ENCODE measurements around the gene CPSF7. TPM values are rescaled to one million over a fixed set of nuclear protein-coding genes. Genes with fewer than 3 reads are reported as not detected.

Gene CPSF7
- total RNA-seq, 3 donors from 2014 or later, result 40.6 to 62.5 (median 46.2) TPM

DNA sequence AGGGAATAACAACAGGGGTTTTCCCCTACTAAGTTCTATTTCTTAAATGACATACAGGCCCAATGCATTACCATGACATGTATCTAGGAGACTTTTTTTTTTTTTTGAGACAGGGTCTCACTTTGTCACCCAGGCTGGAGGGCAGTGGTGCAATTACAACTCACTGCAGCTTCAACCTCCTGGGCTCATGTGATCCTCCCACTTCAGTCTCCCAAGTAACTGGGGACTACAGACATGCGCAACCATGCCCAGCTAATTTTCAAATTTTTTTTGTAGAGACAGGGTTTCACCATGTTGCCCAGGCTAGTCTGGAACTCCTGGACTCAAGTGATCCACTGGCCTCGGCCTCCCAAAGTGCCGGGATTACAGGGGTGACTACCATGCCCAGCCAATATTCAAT lies 7.5 kb downstream of the CPSF7 start:
- H3K4me3 ChIP-seq, result no peak overlapping the region
- H3K36me3 ChIP-seq, result no peaks in the 10 kb centered on the region
- TF ChIP-seq POLR2AphosphoS5 (IDR thresholded peaks at IDR 0.05), result no peak
- no peak for TF ChIP-seq POLR2A (IDR thresholded peaks at IDR 0.05)
- TF ChIP-seq, protein P1, sequence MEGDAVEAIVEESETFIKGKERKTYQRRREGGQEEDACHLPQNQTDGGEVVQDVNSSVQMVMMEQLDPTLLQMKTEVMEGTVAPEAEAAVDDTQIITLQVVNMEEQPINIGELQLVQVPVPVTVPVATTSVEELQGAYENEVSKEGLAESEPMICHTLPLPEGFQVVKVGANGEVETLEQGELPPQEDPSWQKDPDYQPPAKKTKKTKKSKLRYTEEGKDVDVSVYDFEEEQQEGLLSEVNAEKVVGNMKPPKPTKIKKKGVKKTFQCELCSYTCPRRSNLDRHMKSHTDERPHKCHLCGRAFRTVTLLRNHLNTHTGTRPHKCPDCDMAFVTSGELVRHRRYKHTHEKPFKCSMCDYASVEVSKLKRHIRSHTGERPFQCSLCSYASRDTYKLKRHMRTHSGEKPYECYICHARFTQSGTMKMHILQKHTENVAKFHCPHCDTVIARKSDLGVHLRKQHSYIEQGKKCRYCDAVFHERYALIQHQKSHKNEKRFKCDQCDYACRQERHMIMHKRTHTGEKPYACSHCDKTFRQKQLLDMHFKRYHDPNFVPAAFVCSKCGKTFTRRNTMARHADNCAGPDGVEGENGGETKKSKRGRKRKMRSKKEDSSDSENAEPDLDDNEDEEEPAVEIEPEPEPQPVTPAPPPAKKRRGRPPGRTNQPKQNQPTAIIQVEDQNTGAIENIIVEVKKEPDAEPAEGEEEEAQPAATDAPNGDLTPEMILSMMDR (IDR thresholded peaks at IDR 0.05), result no peak
- H3K27me3 ChIP-seq, result no peaks in the 10 kb centered on the region
- intact Hi-C loops (cut with DNase I; ENCODE audit: low total_unique reads), result no loop called here
- no peak for DNase-seq (ENCODE audit: low spot score in 2 of 2)
- H3K4me1 ChIP-seq, result no peaks in the 10 kb centered on the region
- H3K27ac ChIP-seq, result no peak overlapping the region
- no peaks in the 10 kb centered on the region for H3K9me3 ChIP-seq

DNA sequence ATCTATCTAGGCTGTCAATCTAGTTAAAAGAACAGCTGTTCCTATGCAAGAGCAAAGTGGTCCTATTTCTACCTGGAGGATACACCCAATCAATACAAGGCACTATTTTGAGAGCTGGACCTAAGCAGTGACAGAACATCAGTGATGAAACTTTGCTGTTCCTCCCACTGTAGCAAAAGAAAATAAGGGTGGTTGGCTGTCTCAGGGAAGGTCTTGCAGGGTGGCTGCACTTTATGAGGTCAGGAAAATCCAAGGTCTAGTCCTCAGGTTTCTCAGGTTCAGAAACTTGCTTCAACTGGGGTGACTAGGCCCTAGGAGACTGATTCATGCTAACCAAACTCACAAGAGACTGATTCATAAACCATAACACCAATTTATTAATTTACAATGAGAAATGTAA lies 11.6 kb downstream of the CPSF7 start:
- H3K9me3 ChIP-seq, result no peaks in the 10 kb centered on the region

DNA sequence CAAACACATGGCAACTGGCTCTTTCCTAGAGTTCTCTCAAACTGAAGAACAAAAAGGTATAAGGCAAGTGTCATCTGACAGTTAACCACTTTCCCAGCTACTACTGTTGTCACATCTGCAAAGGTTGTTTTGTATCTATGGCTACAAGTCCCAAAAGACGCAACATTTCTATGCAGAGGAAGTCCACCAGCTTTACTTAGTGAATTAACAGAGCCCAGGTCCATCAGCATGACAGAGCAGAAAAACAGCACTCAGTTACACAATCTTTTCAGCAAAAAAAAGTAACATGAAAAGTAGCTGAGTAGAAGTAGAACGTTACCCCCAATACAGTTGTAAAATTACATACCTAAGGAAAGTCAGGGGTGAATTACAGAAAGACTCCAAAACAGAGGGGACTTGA lies 12.1 kb downstream of the CPSF7 start:
- H3K4me1 ChIP-seq, result no peaks in the 10 kb centered on the region
- H3K36me3 ChIP-seq, result peaks cover 11% of the 10 kb centered on the region
- TF ChIP-seq POLR2AphosphoS5 (IDR thresholded peaks at IDR 0.05) (no peak), POLR2A (IDR thresholded peaks at IDR 0.05) (no peak)
- TF ChIP-seq, protein P1 (IDR thresholded peaks at IDR 0.05), result no peak
- no peak for DNase-seq (ENCODE audit: low spot score in 2 of 2)
- H3K4me3 ChIP-seq, result no peak overlapping the region
- intact Hi-C loops (cut with DNase I; ENCODE audit: low total_unique reads), result no loop called here
- H3K27ac ChIP-seq, result no peak overlapping the region
- H3K27me3 ChIP-seq, result no peaks in the 10 kb centered on the region
- H3K9me3 ChIP-seq, result no peaks in the 10 kb centered on the region

More for the DNA sequence above, 11.6 kb downstream of the CPSF7 start:
- Histone ChIP-seq H3K4me3 (no peak overlapping the region), H3K36me3 (peaks cover 11% of the 10 kb centered on the region), H3K4me1 (no peaks in the 10 kb centered on the region), H3K27ac (no peak overlapping the region), H3K27me3 (no peaks in the 10 kb centered on the region)
- intact Hi-C loops (cut with DNase I; ENCODE audit: low total_unique reads), result no loop called here
- TF ChIP-seq POLR2AphosphoS5 (IDR thresholded peaks at IDR 0.05) (no peak), POLR2A (IDR thresholded peaks at IDR 0.05) (no peak)
- TF ChIP-seq, protein P1 (IDR thresholded peaks at IDR 0.05), result no peak
- no peak for DNase-seq (ENCODE audit: low spot score in 2 of 2)

DNA sequence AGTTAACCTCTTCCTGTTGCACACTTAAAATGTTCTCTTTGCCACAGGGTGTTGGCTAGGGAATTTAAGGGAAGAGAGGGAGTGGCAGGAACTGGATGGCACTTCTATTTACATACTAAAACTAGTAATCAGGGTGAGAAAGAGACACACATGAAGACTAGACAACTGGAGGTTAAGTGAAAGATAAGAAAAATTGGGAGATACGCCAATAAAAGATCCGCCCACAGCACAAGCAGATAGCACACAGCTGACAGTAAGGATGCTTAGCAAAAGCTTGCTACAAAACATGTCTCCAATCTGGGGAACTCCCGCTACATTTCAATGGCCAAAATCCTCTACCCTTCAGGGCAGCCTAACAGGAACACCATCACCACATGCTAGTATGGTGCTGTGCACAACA lies 12.8 kb downstream of the CPSF7 start:
- no peaks in the 10 kb centered on the region for H3K27me3 ChIP-seq
- DNase-seq (ENCODE audit: low spot score in 2 of 2), result no peak
- intact Hi-C loops (cut with DNase I; ENCODE audit: low total_unique reads), result no loop called here
- no peaks in the 10 kb centered on the region for H3K4me1 ChIP-seq
- H3K9me3 ChIP-seq, result no peaks in the 10 kb centered on the region
- H3K4me3 ChIP-seq, result no peak overlapping the region
- peaks cover 11% of the 10 kb centered on the region for H3K36me3 ChIP-seq
- TF ChIP-seq POLR2AphosphoS5 (IDR thresholded peaks at IDR 0.05), result no peak
- no peak for TF ChIP-seq POLR2A (IDR thresholded peaks at IDR 0.05)
- TF ChIP-seq, protein P1 (IDR thresholded peaks at IDR 0.05), result no peak
- H3K27ac ChIP-seq, result no peak overlapping the region

DNA sequence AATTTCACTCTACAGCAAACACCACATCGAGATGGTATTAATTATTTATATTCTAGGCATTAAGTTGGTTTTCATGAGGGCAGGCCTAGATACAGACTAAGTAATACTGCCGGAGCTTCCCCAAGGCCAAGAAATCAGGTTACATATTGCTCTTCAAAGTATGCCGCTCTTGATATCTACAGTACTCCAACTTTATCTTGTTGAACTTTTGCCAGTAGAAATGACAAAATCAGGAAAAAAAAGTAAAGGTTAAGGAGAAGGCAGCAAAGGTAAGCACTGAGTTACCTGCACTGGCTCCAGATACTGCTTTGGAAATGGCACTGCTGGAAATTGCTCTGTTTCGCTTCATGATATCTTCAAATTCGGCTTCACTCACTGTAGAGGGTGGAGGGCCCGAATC lies 14.4 kb downstream of the CPSF7 start:
- H3K4me3 ChIP-seq, result no peak overlapping the region
- DNase-seq (ENCODE audit: low spot score in 2 of 2), result no peak
- no peaks in the 10 kb centered on the region for H3K9me3 ChIP-seq
- peaks cover 17% of the 10 kb centered on the region for H3K36me3 ChIP-seq
- H3K27me3 ChIP-seq, result no peaks in the 10 kb centered on the region
- H3K27ac ChIP-seq, result no peak overlapping the region
- TF ChIP-seq, protein P1 (IDR thresholded peaks at IDR 0.05), result no peak
- no peak for TF ChIP-seq POLR2A (IDR thresholded peaks at IDR 0.05)
- no peaks in the 10 kb centered on the region for H3K4me1 ChIP-seq
- intact Hi-C loops (cut with DNase I; ENCODE audit: low total_unique reads), result no loop called here
